ENCODE measurements around the gene ICAM5.
"Not testable (repeated sequence)": the region's sequence is repeated elsewhere in the genome, so short reads cannot be mapped to it uniquely, and the experiment has no call there.

Gene ICAM5

GRCh38 chr19:10329555-10329954 lies 39.8 kb downstream of the ICAM5 start:
- peaks cover 8% of the 10 kb centered on the region for H3K27me3 ChIP-seq (ENCODE audit: insufficient read depth, insufficient read length)
- peaks cover 74% of the 10 kb centered on the region for H3K36me3 ChIP-seq (ENCODE audit: insufficient read depth, insufficient read length, low read length)
- H3K9ac ChIP-seq (ENCODE audit: insufficient read length, low read depth), result peak overlapping the region; percentile 28
- no peaks in the 10 kb centered on the region for H3K9me3 ChIP-seq (ENCODE audit: insufficient read depth, low read length)
- TF ChIP-seq YY1 (IDR thresholded peaks at IDR 0.05; ENCODE audit: insufficient read depth, insufficient read length) (no peak), SUZ12 (IDR thresholded peaks at IDR 0.05; ENCODE audit: extremely low read depth, insufficient read depth, insufficient read length) (no peak), ZNF274 (IDR thresholded peaks at IDR 0.05; ENCODE audit: low read depth, low read length) (no peak)
- no peak overlapping the region for H3K4me3 ChIP-seq (ENCODE audit: insufficient read length, low read depth)
- H3K4me1 ChIP-seq (ENCODE audit: insufficient read depth, insufficient read length), result peaks cover 17% of the 10 kb centered on the region
- no peak for DNase-seq (ENCODE audit: low read depth, low spot score)

GRCh38 chr19:10332158-10332964 lies 42.6 kb downstream of the ICAM5 start:
- peaks cover 24% of the 10 kb centered on the region for H3K4me1 ChIP-seq (ENCODE audit: insufficient read depth, insufficient read length)
- H3K9ac ChIP-seq (ENCODE audit: insufficient read length, low read depth), result peak overlapping the region; percentile 92
- H3K9me3 ChIP-seq (ENCODE audit: insufficient read depth, low read length), result no peaks in the 10 kb centered on the region
- no peak for TF ChIP-seq ZNF274 (IDR thresholded peaks at IDR 0.05; ENCODE audit: low read depth, low read length)
- TF ChIP-seq SUZ12 (IDR thresholded peaks at IDR 0.05; ENCODE audit: extremely low read depth, insufficient read depth, insufficient read length), result no peak
- TF ChIP-seq YY1 (IDR thresholded peaks at IDR 0.05; ENCODE audit: insufficient read depth, insufficient read length), result no peak
- peak overlapping the region; percentile 98 for H3K4me3 ChIP-seq (ENCODE audit: insufficient read length, low read depth)
- DNase-seq (ENCODE audit: low read depth, low spot score), result no peak
- peaks cover 47% of the 10 kb centered on the region for H3K36me3 ChIP-seq (ENCODE audit: insufficient read depth, insufficient read length, low read length)
- peaks cover 16% of the 10 kb centered on the region for H3K27me3 ChIP-seq (ENCODE audit: insufficient read depth, insufficient read length)

- H3K4me1 ChIP-seq (ENCODE audit: insufficient read depth, insufficient read length), result peaks cover 24% of the 10 kb centered on the region
- H3K36me3 ChIP-seq (ENCODE audit: insufficient read depth, insufficient read length, low read length), result peaks cover 39% of the 10 kb centered on the region
- no peaks in the 10 kb centered on the region for H3K9me3 ChIP-seq (ENCODE audit: insufficient read depth, low read length)
- H3K9ac ChIP-seq (ENCODE audit: insufficient read length, low read depth), result peak within 1 kb of the TSS; percentile 92
- peak; percentile 96 for DNase-seq (ENCODE audit: low read depth, low spot score)
- H3K27me3 ChIP-seq (ENCODE audit: insufficient read depth, insufficient read length), result peaks cover 16% of the 10 kb centered on the region
- TF ChIP-seq ZNF274 (IDR thresholded peaks at IDR 0.05; ENCODE audit: low read depth, low read length), result no peak
- no peak for TF ChIP-seq SUZ12 (IDR thresholded peaks at IDR 0.05; ENCODE audit: extremely low read depth, insufficient read depth, insufficient read length)
- peak; percentile 73 for TF ChIP-seq YY1 (IDR thresholded peaks at IDR 0.05; ENCODE audit: insufficient read depth, insufficient read length)
- H3K4me3 ChIP-seq (ENCODE audit: insufficient read length, low read depth), result peak within 1 kb of the TSS; percentile 98
Measured at GRCh38 chr19:10332965-10333757, 43.4 kb downstream of the ICAM5 start, which contains the start of gene RAVER1. RAVER1 (minus strand) TSS chr19:10333529; CDS start chr19:10333507, 22 bp downstream.

- Histone ChIP-seq H3K9ac (ENCODE audit: insufficient read length, low read depth) (peak overlapping the region; percentile 70), H3K9me3 (ENCODE audit: insufficient read depth, low read length) (no peaks in the 10 kb centered on the region), H3K36me3 (ENCODE audit: insufficient read depth, insufficient read length, low read length) (peaks cover 31% of the 10 kb centered on the region), H3K4me3 (ENCODE audit: insufficient read length, low read depth) (peak overlapping the region; percentile 98), H3K27me3 (ENCODE audit: insufficient read depth, insufficient read length) (peaks cover 16% of the 10 kb centered on the region), H3K4me1 (ENCODE audit: insufficient read depth, insufficient read length) (peaks cover 23% of the 10 kb centered on the region)
- DNase-seq (ENCODE audit: low read depth, low spot score), result no peak
- no peak for TF ChIP-seq YY1 (IDR thresholded peaks at IDR 0.05; ENCODE audit: insufficient read depth, insufficient read length)
- no peak for TF ChIP-seq ZNF274 (IDR thresholded peaks at IDR 0.05; ENCODE audit: low read depth, low read length)
- TF ChIP-seq SUZ12 (IDR thresholded peaks at IDR 0.05; ENCODE audit: extremely low read depth, insufficient read depth, insufficient read length), result no peak
Measured at GRCh38 chr19:10333758-10334587, 44.2 kb downstream of the ICAM5 start.

GRCh38 chr19:10334588-10335351 lies 45.0 kb downstream of the ICAM5 start:
- Histone ChIP-seq H3K9ac (ENCODE audit: insufficient read length, low read depth) (peak overlapping the region; percentile 75), H3K4me1 (ENCODE audit: insufficient read depth, insufficient read length) (peaks cover 29% of the 10 kb centered on the region), H3K4me3 (ENCODE audit: insufficient read length, low read depth) (peak overlapping the region; percentile 98), H3K36me3 (ENCODE audit: insufficient read depth, insufficient read length, low read length) (peaks cover 23% of the 10 kb centered on the region), H3K27me3 (ENCODE audit: insufficient read depth, insufficient read length) (peaks cover 16% of the 10 kb centered on the region), H3K9me3 (ENCODE audit: insufficient read depth, low read length) (no peaks in the 10 kb centered on the region)
- TF ChIP-seq ZNF274 (IDR thresholded peaks at IDR 0.05; ENCODE audit: low read depth, low read length) (no peak), YY1 (IDR thresholded peaks at IDR 0.05; ENCODE audit: insufficient read depth, insufficient read length) (no peak), SUZ12 (IDR thresholded peaks at IDR 0.05; ENCODE audit: extremely low read depth, insufficient read depth, insufficient read length) (no peak)
- DNase-seq (ENCODE audit: low read depth, low spot score), result peak; percentile 78

- Histone ChIP-seq H3K36me3 (ENCODE audit: insufficient read depth, insufficient read length, low read length) (peaks cover 16% of the 10 kb centered on the region), H3K4me3 (ENCODE audit: insufficient read length, low read depth) (peak overlapping the region; percentile 33), H3K9ac (ENCODE audit: insufficient read length, low read depth) (peak overlapping the region; percentile 75), H3K4me1 (ENCODE audit: insufficient read depth, insufficient read length) (peaks cover 26% of the 10 kb centered on the region), H3K9me3 (ENCODE audit: insufficient read depth, low read length) (no peaks in the 10 kb centered on the region), H3K27me3 (ENCODE audit: insufficient read depth, insufficient read length) (peaks cover 16% of the 10 kb centered on the region)
- no peak for DNase-seq (ENCODE audit: low read depth, low spot score)
- TF ChIP-seq YY1 (IDR thresholded peaks at IDR 0.05; ENCODE audit: insufficient read depth, insufficient read length), result no peak
- no peak for TF ChIP-seq ZNF274 (IDR thresholded peaks at IDR 0.05; ENCODE audit: low read depth, low read length)
- TF ChIP-seq SUZ12 (IDR thresholded peaks at IDR 0.05; ENCODE audit: extremely low read depth, insufficient read depth, insufficient read length), result no peak
Measured at GRCh38 chr19:10335352-10335985, 45.7 kb downstream of the ICAM5 start.

- peaks cover 16% of the 10 kb centered on the region for H3K27me3 ChIP-seq (ENCODE audit: insufficient read depth, insufficient read length)
- not testable (repeated sequence) for DNase-seq (ENCODE audit: low read depth, low spot score); H3K9me3 ChIP-seq (ENCODE audit: insufficient read depth, low read length); H3K4me3 ChIP-seq (ENCODE audit: insufficient read length, low read depth); H3K9ac ChIP-seq (ENCODE audit: insufficient read length, low read depth); H3K36me3 ChIP-seq (ENCODE audit: insufficient read depth, insufficient read length, low read length)
- peaks cover 26% of the 10 kb centered on the region for H3K4me1 ChIP-seq (ENCODE audit: insufficient read depth, insufficient read length)
Measured at GRCh38 chr19:10336725-10337124, 47.0 kb downstream of the ICAM5 start.

Data from NT2/D1 (cell line).